ENCODE data around the gene ZIC2.

Gene ZIC2

DNA sequence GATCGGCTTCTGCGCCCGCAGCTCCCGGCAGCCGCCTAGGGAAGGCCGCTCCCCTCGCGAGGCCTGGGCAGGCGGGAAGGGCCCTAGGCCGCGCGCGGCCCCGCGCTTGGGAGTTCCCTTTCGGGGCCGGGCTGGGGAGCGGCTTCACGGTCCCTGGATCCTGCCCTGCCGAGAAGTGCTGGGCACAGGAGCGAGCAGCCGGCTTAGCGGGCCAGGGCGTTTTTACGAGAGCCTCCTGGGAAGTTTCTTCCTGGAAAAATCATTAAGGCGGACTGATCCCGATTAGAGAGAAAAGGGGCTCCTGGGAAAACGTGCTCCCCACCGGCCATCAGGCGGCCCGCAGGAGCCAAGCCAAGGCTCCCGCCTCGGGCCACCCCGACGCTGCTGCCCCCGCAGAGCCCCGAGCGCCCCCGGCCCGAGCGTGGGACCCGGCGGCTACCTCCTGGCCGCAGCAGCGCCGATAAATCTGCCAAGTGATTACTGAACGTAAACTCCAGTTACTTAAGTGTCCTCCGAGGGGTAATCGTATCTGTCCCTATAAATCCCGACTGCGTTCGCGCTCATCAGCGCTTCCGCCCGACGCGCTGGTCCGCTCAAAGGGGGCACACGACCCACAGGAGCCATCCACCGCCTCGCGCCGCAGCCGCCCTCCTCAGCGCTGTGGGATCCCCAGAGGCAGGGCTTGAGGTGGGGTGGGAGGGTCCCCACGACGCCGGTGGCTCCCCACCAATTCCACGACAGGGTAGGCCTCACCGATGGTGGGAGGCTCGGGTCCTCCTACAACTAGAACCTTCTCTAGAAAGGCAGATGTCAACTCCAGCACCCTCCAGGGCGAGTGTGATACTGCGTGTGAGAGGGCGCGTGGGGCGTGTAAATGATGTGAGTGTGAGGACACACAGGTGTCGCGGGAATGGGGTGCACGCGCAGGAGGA is 12.8 kb upstream of the ZIC2 start:
- Histone ChIP-seq H3K27me3 (ENCODE audit: insufficient read depth, poor library complexity, severe bottlenecking) (peaks cover 79% of the 10 kb centered on the region), H3K27ac (replicated peaks) (no peak overlapping the region), H3K4me3 (replicated peaks; ENCODE audit: insufficient read depth, low read length) (no peak overlapping the region)
- no peak for DNase-seq (ENCODE audit: low read depth in 1 of 2, low spot score in 1 of 2)
- TF ChIP-seq SPI1 (IDR thresholded peaks at IDR 0.05; ENCODE audit: borderline replicate concordance, low read depth) (no peak), POLR2AphosphoS5 (IDR thresholded peaks at IDR 0.05; ENCODE audit: low read depth) (no peak), GABPA (IDR thresholded peaks at IDR 0.05; ENCODE audit: low read depth) (no peak)
- TF ChIP-seq, protein P1, sequence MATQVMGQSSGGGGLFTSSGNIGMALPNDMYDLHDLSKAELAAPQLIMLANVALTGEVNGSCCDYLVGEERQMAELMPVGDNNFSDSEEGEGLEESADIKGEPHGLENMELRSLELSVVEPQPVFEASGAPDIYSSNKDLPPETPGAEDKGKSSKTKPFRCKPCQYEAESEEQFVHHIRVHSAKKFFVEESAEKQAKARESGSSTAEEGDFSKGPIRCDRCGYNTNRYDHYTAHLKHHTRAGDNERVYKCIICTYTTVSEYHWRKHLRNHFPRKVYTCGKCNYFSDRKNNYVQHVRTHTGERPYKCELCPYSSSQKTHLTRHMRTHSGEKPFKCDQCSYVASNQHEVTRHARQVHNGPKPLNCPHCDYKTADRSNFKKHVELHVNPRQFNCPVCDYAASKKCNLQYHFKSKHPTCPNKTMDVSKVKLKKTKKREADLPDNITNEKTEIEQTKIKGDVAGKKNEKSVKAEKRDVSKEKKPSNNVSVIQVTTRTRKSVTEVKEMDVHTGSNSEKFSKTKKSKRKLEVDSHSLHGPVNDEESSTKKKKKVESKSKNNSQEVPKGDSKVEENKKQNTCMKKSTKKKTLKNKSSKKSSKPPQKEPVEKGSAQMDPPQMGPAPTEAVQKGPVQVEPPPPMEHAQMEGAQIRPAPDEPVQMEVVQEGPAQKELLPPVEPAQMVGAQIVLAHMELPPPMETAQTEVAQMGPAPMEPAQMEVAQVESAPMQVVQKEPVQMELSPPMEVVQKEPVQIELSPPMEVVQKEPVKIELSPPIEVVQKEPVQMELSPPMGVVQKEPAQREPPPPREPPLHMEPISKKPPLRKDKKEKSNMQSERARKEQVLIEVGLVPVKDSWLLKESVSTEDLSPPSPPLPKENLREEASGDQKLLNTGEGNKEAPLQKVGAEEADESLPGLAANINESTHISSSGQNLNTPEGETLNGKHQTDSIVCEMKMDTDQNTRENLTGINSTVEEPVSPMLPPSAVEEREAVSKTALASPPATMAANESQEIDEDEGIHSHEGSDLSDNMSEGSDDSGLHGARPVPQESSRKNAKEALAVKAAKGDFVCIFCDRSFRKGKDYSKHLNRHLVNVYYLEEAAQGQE (IDR thresholded peaks at IDR 0.05; ENCODE audit: insufficient replicate concordance, low read depth), result no peak
- TF ChIP-seq, protein P2, sequence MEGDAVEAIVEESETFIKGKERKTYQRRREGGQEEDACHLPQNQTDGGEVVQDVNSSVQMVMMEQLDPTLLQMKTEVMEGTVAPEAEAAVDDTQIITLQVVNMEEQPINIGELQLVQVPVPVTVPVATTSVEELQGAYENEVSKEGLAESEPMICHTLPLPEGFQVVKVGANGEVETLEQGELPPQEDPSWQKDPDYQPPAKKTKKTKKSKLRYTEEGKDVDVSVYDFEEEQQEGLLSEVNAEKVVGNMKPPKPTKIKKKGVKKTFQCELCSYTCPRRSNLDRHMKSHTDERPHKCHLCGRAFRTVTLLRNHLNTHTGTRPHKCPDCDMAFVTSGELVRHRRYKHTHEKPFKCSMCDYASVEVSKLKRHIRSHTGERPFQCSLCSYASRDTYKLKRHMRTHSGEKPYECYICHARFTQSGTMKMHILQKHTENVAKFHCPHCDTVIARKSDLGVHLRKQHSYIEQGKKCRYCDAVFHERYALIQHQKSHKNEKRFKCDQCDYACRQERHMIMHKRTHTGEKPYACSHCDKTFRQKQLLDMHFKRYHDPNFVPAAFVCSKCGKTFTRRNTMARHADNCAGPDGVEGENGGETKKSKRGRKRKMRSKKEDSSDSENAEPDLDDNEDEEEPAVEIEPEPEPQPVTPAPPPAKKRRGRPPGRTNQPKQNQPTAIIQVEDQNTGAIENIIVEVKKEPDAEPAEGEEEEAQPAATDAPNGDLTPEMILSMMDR (IDR thresholded peaks at IDR 0.05; ENCODE audit: insufficient read depth, low read length), result no peak

DNA sequence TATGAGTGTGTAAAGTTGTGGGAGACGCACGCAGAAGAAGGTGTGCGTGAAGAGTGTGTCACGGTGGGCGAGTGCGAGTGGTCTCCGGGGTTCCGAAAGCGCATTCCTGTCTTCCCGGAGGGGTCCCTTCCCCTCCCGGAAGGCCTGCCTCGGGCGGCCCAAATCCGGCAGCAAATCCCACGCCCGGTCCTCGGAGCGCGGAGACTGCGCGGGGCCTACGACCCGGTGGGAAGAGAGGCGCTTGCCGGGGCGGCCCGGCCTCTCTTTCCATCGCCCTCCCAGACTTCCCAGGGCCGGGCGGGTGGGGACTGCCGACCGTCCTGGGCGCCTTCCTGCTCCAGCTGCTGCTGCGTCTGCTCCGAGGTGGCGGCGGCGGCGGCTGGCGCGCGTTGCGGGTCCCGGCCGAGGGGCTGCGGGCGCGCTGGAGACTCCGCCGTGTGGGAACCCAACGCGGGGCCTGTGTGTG is 12.1 kb upstream of the ZIC2 start:
- no peak for DNase-seq (ENCODE audit: low read depth in 1 of 2, low spot score in 1 of 2)
- Histone ChIP-seq H3K27me3 (ENCODE audit: insufficient read depth, poor library complexity, severe bottlenecking) (peaks cover 79% of the 10 kb centered on the region), H3K27ac (replicated peaks) (no peak overlapping the region), H3K4me3 (replicated peaks; ENCODE audit: insufficient read depth, low read length) (no peak overlapping the region)
- TF ChIP-seq POLR2AphosphoS5 (IDR thresholded peaks at IDR 0.05; ENCODE audit: low read depth) (no peak), GABPA (IDR thresholded peaks at IDR 0.05; ENCODE audit: low read depth) (no peak), SPI1 (IDR thresholded peaks at IDR 0.05; ENCODE audit: borderline replicate concordance, low read depth) (no peak)
- TF ChIP-seq, protein P1 (IDR thresholded peaks at IDR 0.05; ENCODE audit: insufficient replicate concordance, low read depth), result no peak
- TF ChIP-seq, protein P2 (IDR thresholded peaks at IDR 0.05; ENCODE audit: insufficient read depth, low read length), result no peak

DNA sequence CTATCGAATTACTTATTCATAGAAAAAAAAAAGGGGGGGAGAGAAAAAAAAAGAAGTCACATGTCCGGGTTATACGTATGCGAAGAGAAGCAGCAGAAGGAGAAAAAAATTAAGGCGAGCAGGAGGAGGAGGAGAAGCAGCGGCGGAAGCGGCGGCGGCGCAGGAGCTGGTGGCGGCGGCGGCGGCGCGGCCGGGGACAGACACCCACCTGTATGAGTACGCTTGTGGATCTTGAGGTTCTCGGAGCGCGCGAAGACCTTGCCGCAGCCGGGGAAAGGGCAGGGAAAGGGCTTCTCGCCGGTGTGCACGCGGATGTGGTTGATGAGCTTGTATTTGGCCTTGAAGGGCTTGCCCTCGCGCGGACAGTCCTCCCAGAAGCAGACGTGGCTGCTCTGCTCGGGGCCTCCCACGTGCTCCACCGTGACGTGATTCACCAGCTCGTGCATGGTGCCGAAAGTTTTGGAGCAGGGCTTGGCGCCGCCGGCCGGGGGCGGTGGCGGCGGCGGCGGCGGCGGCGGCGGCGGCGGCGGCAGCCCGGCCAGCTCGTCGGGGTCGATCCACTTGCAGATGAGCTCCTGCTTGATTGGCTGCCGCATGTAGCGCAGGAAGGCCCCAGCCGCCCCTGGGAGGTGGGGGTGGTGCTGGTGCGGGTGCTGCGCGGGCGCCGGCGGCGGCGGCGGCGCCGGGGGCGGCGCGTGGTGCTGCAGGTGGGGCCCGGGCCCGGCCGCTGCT is 11.5 kb upstream of the ZIC2 start:
- Histone ChIP-seq H3K27ac (replicated peaks) (no peak overlapping the region), H3K4me3 (replicated peaks; ENCODE audit: insufficient read depth, low read length) (peak overlapping the region; percentile 10; the same call in 1 of the 2 replicates), H3K27me3 (ENCODE audit: insufficient read depth, poor library complexity, severe bottlenecking) (peaks cover 83% of the 10 kb centered on the region)
- DNase-seq (ENCODE audit: low read depth in 1 of 2, low spot score in 1 of 2), result no peak
- TF ChIP-seq, protein P2 (IDR thresholded peaks at IDR 0.05; ENCODE audit: insufficient read depth, low read length), result no peak
- TF ChIP-seq, protein P1 (IDR thresholded peaks at IDR 0.05; ENCODE audit: insufficient replicate concordance, low read depth), result no peak
- TF ChIP-seq SPI1 (IDR thresholded peaks at IDR 0.05; ENCODE audit: borderline replicate concordance, low read depth) (no peak), GABPA (IDR thresholded peaks at IDR 0.05; ENCODE audit: low read depth) (no peak), POLR2AphosphoS5 (IDR thresholded peaks at IDR 0.05; ENCODE audit: low read depth) (no peak)

All from HL-60 (cell line).